CD4-positive, alpha-beta T cell (primary cell): ENCODE measurements around the gene PNKD. TPM values are rescaled to one million over a fixed set of nuclear protein-coding genes. Genes with fewer than 3 reads are reported as not detected.

ENCODE experiments used
- ATAC-seq: fragments of 200-7000 bp; cut with Tn5 transposase; one replicate; pipeline ENCODE4 v1.10.0; 2022; ENCODE audit warnings: mild to moderate bottlenecking; ENCODE audit not compliant: poor library complexity
- CTCF ChIA-PET: fragments of 350-600 bp; sonication (Branson Sonifier 250); formaldehyde crosslinking; loops from one replicate; lab custom pipeline; 2021; ENCODE audit warnings: antibody characterized with exemption, inconsistent platforms; lab: Charles Lee
- POLR2A ChIA-PET: fragments of 350-600 bp; sonication (Branson Sonifier 250); formaldehyde crosslinking; loops from one replicate; lab custom pipeline; 2021; ENCODE audit warnings: antibody characterized with exemption, inconsistent platforms; lab: Charles Lee
- DNase-seq, 14 experiments: peaks; one replicate each; pipeline ENCODE4 v3.0.0-alpha.2; 2013 to 2020; ENCODE audit warnings: mixed read lengths in 2 of 14
- H3K27ac ChIP-seq, 2 donors: one replicate each; pipeline versions ENCODE4 v1.5.1 to v1.7.0; 2013; ENCODE audit warnings: low read length in 2 of 2, low read depth in 1 of 2, mild to moderate bottlenecking in 1 of 2
- H3K27me3 ChIP-seq, 2 experiments: 1 replicate in 1 of 2; 2 replicates in 1 of 2; pipeline versions ENCODE4 v1.6.1 to v1.7.0; 2013; ENCODE audit warnings: low read length in 2 of 2, control low read depth in 1 of 2, mild to moderate bottlenecking in 1 of 2, moderate library complexity in 1 of 2; ENCODE audit not compliant: insufficient read depth in 2 of 2, control insufficient read depth in 1 of 2
- H3K36me3 ChIP-seq: one replicate; pipeline ENCODE4 v1.6.1; 2013; ENCODE audit warnings: low read length, control low read depth; ENCODE audit not compliant: insufficient read depth
- H3K4me1 ChIP-seq: one replicate; pipeline ENCODE4 v1.6.1; 2013; ENCODE audit warnings: low read length, control low read depth; ENCODE audit not compliant: insufficient read depth
- H3K4me3 ChIP-seq: one replicate; pipeline ENCODE4 v1.5.1; 2013; ENCODE audit warnings: mild to moderate bottlenecking, low read length, moderate library complexity
- H3K9me3 ChIP-seq, 2 experiments: 1 replicate in 1 of 2; 2 replicates in 1 of 2; pipeline versions ENCODE4 v1.6.1 to v1.7.0; 2013; ENCODE audit warnings: low read length in 2 of 2, mild to moderate bottlenecking in 2 of 2, control low read depth in 1 of 2, moderate library complexity in 1 of 2; ENCODE audit not compliant: control insufficient read depth in 1 of 2, insufficient read depth in 1 of 2
- H3K27ac Mint-ChIP-seq: one replicate; pipeline ENCODE4 v1.8.0; 2020; ENCODE audit warnings: mixed read lengths
- H3K27me3 Mint-ChIP-seq: one replicate; pipeline ENCODE4 v1.8.0; 2021; ENCODE audit warnings: mixed read lengths
- H3K36me3 Mint-ChIP-seq: one replicate; pipeline ENCODE4 v1.8.0; 2021; ENCODE audit warnings: low read depth, mixed read lengths
- H3K4me1 Mint-ChIP-seq: one replicate; pipeline ENCODE4 v1.8.0; 2021; ENCODE audit warnings: low read depth, mixed read lengths
- H3K4me3 Mint-ChIP-seq: one replicate; pipeline ENCODE4 v1.8.0; 2020; ENCODE audit warnings: mild to moderate bottlenecking, mixed read lengths
- H3K9me3 Mint-ChIP-seq: one replicate; pipeline ENCODE4 v1.8.0; 2020; ENCODE audit warnings: mixed read lengths
- intact Hi-C, 2 experiments: fragments of 100-400 bp; cut with DNase I in 1 of 2; cut with micrococcal nuclease in 1 of 2; formaldehyde crosslinking; loops; one replicate each; pipeline versions ENCODE4 v1.15.1 to v1.9.0; 2023 to 2025; cut with DNase I, micrococcal nuclease
- total RNA-seq, 174 experiments: library from RNA in 2 of 174; stranded (reverse) in 2 of 174; gene quantifications; one replicate each; pipeline ENCODE4 v1.2.3 and lab custom pipeline; 2021 to 2026
- TF ChIP-seq, protein P1 (sequence below): fragments of 200-600 bp; IDR thresholded peaks from one replicate; pipeline ENCODE4 v1.8.0; 2022; ENCODE audit warnings: antibody characterized with exemption, mild to moderate bottlenecking

The PNKD gene
- total RNA-seq, 2 experiments from 2014 or later, result 9.2 to 10.6 TPM

DNA sequence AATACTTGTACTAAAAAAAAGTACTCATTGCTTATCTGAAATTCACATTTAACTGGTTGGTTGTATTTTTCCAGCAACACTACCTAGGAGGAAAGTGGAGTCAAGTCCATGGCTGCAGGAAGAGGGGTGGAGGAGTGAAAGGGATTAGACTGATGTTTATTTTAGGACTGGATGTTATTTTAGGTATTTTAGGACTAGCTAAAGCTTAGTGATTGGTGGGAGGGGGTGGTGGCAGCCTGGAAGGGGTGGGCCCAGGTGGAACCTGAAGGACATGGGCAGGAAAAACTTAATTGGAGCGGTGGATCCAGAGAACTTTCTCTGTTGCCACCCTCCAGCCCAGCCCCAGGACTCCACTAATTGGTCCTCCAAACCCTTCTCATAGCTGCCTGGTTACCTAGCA, 25.9 kb downstream of the PNKD start:
- ATAC-seq (no peak), DNase-seq (no peak)
- Histone ChIP-seq H3K36me3 (no peaks in the 10 kb centered on the region), H3K4me1 (peaks cover 36% of the 10 kb centered on the region), H3K27me3 (no peaks in the 10 kb centered on the region), H3K4me3 (no peak overlapping the region), H3K27ac (no peak overlapping the region), H3K9me3 (no peaks in the 10 kb centered on the region)
- CTCF ChIA-PET, result interaction anchor here (1.7 kb wide), 1 partner anchor 100 kb away, joined by 7 read pairs; no protein-coding TSS in a partner anchor
- Mint-ChIP-seq H3K9me3 (no peaks in the 10 kb centered on the region), H3K27ac (no peak overlapping the region), H3K4me1 (peaks cover 28% of the 10 kb centered on the region), H3K4me3 (no peak overlapping the region), H3K36me3 (peaks cover 12% of the 10 kb centered on the region), H3K27me3 (no peaks in the 10 kb centered on the region)
- intact Hi-C loops, result no loop called here
- POLR2A ChIA-PET, result interaction anchor here (0.8 to 1.0 kb wide), 2 partner anchors 10 to 101 kb away, joined by 3 to 5 read pairs; no protein-coding TSS in a partner anchor
- TF ChIP-seq, protein P1, sequence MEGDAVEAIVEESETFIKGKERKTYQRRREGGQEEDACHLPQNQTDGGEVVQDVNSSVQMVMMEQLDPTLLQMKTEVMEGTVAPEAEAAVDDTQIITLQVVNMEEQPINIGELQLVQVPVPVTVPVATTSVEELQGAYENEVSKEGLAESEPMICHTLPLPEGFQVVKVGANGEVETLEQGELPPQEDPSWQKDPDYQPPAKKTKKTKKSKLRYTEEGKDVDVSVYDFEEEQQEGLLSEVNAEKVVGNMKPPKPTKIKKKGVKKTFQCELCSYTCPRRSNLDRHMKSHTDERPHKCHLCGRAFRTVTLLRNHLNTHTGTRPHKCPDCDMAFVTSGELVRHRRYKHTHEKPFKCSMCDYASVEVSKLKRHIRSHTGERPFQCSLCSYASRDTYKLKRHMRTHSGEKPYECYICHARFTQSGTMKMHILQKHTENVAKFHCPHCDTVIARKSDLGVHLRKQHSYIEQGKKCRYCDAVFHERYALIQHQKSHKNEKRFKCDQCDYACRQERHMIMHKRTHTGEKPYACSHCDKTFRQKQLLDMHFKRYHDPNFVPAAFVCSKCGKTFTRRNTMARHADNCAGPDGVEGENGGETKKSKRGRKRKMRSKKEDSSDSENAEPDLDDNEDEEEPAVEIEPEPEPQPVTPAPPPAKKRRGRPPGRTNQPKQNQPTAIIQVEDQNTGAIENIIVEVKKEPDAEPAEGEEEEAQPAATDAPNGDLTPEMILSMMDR, result no peak

DNA sequence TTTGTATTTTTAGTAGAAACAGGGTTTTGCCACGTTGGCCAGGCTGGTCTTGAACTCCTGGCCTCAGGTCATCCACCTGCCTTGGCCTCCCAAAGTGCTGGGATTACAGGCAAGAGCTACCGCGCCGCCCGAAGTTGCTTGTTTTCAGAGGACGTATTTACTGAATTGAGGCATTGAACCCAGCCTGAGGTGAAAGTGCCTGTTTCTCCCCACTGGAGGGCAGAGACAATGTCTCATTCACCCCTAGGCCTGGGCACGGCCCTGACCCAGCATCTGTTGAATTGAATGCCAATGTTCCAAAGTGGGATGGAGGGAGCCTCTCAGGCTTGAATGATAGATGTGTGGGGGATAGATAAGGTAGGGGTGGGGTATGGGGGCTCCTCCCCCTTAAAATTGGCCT, 26.5 kb downstream of the PNKD start:
- Mint-ChIP-seq H3K9me3 (no peaks in the 10 kb centered on the region), H3K4me1 (peaks cover 26% of the 10 kb centered on the region), H3K27ac (no peak overlapping the region), H3K4me3 (no peak overlapping the region), H3K36me3 (peaks cover 6% of the 10 kb centered on the region), H3K27me3 (no peaks in the 10 kb centered on the region)
- no peaks in the 10 kb centered on the region for H3K27me3 ChIP-seq
- TF ChIP-seq, protein P1, result no peak
- ChIA-PET POLR2A (interaction anchor here (1.0 kb wide), 1 partner anchor 100 kb away, joined by 3 read pairs; no protein-coding TSS in a partner anchor), CTCF (interaction anchor here (1.7 kb wide), 1 partner anchor 99 kb away, joined by 7 read pairs; no protein-coding TSS in a partner anchor)
- no peaks in the 10 kb centered on the region for H3K9me3 ChIP-seq
- H3K36me3 ChIP-seq, result no peaks in the 10 kb centered on the region
- no peak overlapping the region for H3K4me3 ChIP-seq
- intact Hi-C loops, result no loop called here
- ATAC-seq (no peak), DNase-seq (no peak)
- H3K27ac ChIP-seq, result no peak overlapping the region
- H3K4me1 ChIP-seq, result peaks cover 36% of the 10 kb centered on the region

DNA sequence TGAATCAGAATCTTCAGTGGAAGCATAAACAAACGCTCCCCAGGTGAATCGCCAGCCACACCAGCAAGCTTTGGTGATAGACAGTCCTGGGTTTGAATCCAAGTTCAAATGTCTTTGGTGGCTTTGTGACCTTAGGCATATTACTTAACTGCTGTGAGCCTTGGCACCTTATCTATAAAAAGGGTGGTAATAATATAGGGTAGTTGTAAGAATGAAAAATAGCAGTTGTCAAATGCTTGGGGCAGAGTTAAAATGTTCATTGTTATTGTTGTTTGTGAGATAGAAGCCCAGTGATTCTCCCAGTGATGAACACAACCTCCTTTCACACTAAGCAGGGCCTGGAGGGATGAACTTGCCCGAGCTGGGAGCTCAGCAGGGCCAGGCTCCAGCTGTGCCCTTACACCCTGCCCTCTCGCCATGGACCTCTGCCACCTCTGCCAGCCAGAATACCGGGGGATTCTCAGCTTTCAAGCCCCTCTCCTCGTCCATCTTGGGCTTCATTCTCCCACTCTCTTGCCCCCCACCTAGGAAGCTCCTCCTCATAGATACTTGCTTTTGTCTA, 28.1 kb downstream of the PNKD start:
- Mint-ChIP-seq H3K27ac (no peak overlapping the region), H3K36me3 (no peaks in the 10 kb centered on the region), H3K4me3 (no peak overlapping the region), H3K9me3 (no peaks in the 10 kb centered on the region), H3K27me3 (no peaks in the 10 kb centered on the region), H3K4me1 (peaks cover 16% of the 10 kb centered on the region)
- ATAC-seq (no peak), DNase-seq (no peak)
- Histone ChIP-seq H3K27me3 (no peaks in the 10 kb centered on the region), H3K4me1 (peaks cover 24% of the 10 kb centered on the region), H3K27ac (no peak overlapping the region), H3K4me3 (no peak overlapping the region), H3K9me3 (no peaks in the 10 kb centered on the region), H3K36me3 (no peaks in the 10 kb centered on the region)
- ChIA-PET CTCF (interaction anchor here (2.2 kb wide), 1 partner anchor 97 kb away, joined by 5 read pairs; no protein-coding TSS in a partner anchor), POLR2A (interaction anchor here (0.8 to 1.2 kb wide), 2 partner anchors 9 to 11 kb away, joined by 3 read pairs; no protein-coding TSS in a partner anchor)
- intact Hi-C loops, result no loop called here
- TF ChIP-seq, protein P1, result no peak
